ENCODE measurements around the gene C1orf35. TPM values are rescaled to one million over a fixed set of nuclear protein-coding genes. Genes with fewer than 3 reads are reported as not detected.

C1orf35 gene
- total RNA-seq, 1 experiment from 2014 or later, result 24.9 TPM

- ATAC-seq (no peak), DNase-seq (ENCODE audit: low read depth, low spot score) (no peak)
- in situ Hi-C loops (cut with HindIII; ENCODE audit: low pct_unique_long_range_greater_than_20kb, low sequenced_read_pairs) (no loop called here), intact Hi-C loops (cut with micrococcal nuclease; ENCODE audit: unreplicated experiment) (no loop called here)
- Histone ChIP-seq H3K36me3 (ENCODE audit: control insufficient read depth, insufficient read depth, low read length) (no peaks in the 10 kb centered on the region; the same call in 1 of the 2 replicates), H3K4me1 (ENCODE audit: control insufficient read depth, insufficient read depth, low read length) (peaks cover 28% of the 10 kb centered on the region), H3K9me3 (ENCODE audit: control insufficient read depth, insufficient read depth, low read depth, low read length) (no peaks in the 10 kb centered on the region), H3K27ac (ENCODE audit: low read length) (no peak overlapping the region), H3K4me3 (ENCODE audit: low read depth in 2 of 2, low read length in 2 of 2) (no peak overlapping the region), H3K27me3 (ENCODE audit: control insufficient read depth, insufficient read depth, low read length) (no peaks in the 10 kb centered on the region)
- BruUV-seq (replicated peaks), result no TSS peak
- TF ChIP-seq REST (IDR thresholded peaks at IDR 0.05; ENCODE audit: insufficient read depth in 1 of 2, low read depth in 2 of 2, low read length in 1 of 2) (no peak), POLR2AphosphoS5 (IDR thresholded peaks at IDR 0.05; ENCODE audit: low read depth, low read length) (no peak), SIN3A (IDR thresholded peaks at IDR 0.05; ENCODE audit: borderline replicate concordance, insufficient read depth, low read depth, low read length) (no peak), CTCF (IDR thresholded peaks at IDR 0.05) (no peak), TCF7L2 (IDR thresholded peaks at IDR 0.05; ENCODE audit: low read depth, low read length) (no peak)
- ChIA-PET POLR2A (interaction anchor here (0.5 kb wide), 1 partner anchor 13 kb away, joined by 6 read pairs; the partner anchor contains the start of gene IBA57), CTCF (interaction anchor here (0.6 to 0.9 kb wide), 2 partner anchors 22 kb away, joined by 3 to 16 read pairs; no protein-coding TSS in a partner anchor)
These were observed 49.2 kb upstream of the C1orf35 start for GRCh38 chr1:228152097-228152917.

- no peak overlapping the region for H3K4me3 ChIP-seq (ENCODE audit: low read depth in 2 of 2, low read length in 2 of 2)
- TF ChIP-seq TCF7L2 (IDR thresholded peaks at IDR 0.05; ENCODE audit: low read depth, low read length) (no peak), REST (IDR thresholded peaks at IDR 0.05; ENCODE audit: insufficient read depth in 1 of 2, low read depth in 2 of 2, low read length in 1 of 2) (no peak), SIN3A (IDR thresholded peaks at IDR 0.05; ENCODE audit: borderline replicate concordance, insufficient read depth, low read depth, low read length) (no peak), CTCF (IDR thresholded peaks at IDR 0.05) (no peak), POLR2AphosphoS5 (IDR thresholded peaks at IDR 0.05; ENCODE audit: low read depth, low read length) (no peak)
- H3K4me1 ChIP-seq (ENCODE audit: control insufficient read depth, insufficient read depth, low read length), result peaks cover 28% of the 10 kb centered on the region
- intact Hi-C loops (cut with micrococcal nuclease; ENCODE audit: unreplicated experiment), result no loop called here
- H3K9me3 ChIP-seq (ENCODE audit: control insufficient read depth, insufficient read depth, low read depth, low read length), result no peaks in the 10 kb centered on the region
- POLR2A ChIA-PET, result no interaction called here
- H3K36me3 ChIP-seq (ENCODE audit: control insufficient read depth, insufficient read depth, low read length), result no peaks in the 10 kb centered on the region; the same call in 1 of the 2 replicates
- CTCF ChIA-PET, result interaction anchor here (0.9 kb wide), 1 partner anchor 21 kb away, joined by 3 read pairs; no protein-coding TSS in a partner anchor
- H3K27me3 ChIP-seq (ENCODE audit: control insufficient read depth, insufficient read depth, low read length), result no peaks in the 10 kb centered on the region
- DNase-seq (ENCODE audit: low read depth, low spot score) (no peak), ATAC-seq (peak; percentile 13; the same call in 1 of the 2 replicates)
- in situ Hi-C loops (cut with HindIII; ENCODE audit: low pct_unique_long_range_greater_than_20kb, low sequenced_read_pairs), result no loop called here
- H3K27ac ChIP-seq (ENCODE audit: low read length), result no peak overlapping the region
- BruUV-seq (replicated peaks), result no TSS peak
These were observed 48.2 kb upstream of the C1orf35 start for GRCh38 chr1:228151180-228151925.
